Stomach (tissue), 9 donors: Measurements from ENCODE around the gene ADGRD1. TPM values are rescaled to one million over a fixed set of nuclear protein-coding genes. Genes with fewer than 3 reads are reported as not detected.

ENCODE experiments used
- DNase-seq, 2 donors: peaks; one replicate each; pipeline versions ENCODE4 v3.0.0 to v3.0.0-alpha.2; 2013 to 2019
- H3K27ac ChIP-seq, 5 donors: fragments of 200-600 bp in 4 of 5; sonication (generic) in 4 of 5; one replicate each; pipeline ENCODE4 v1.5.1; 2013 to 2019; ENCODE audit warnings: mild to moderate bottlenecking in 1 of 5, moderate library complexity in 1 of 5
- H3K27me3 ChIP-seq, 3 donors: fragments of 200-600 bp; sonication (generic); one replicate each; pipeline ENCODE4 v1.5.1; 2017 to 2019; ENCODE audit warnings: mixed run types in 1 of 3
- H3K36me3 ChIP-seq, 4 donors: fragments of 200-600 bp; sonication (generic); 1 replicate in 3 of 4; 2 replicates in 1 of 4; pipeline ENCODE4 v1.5.1; 2016 to 2019
- H3K4me1 ChIP-seq, 4 donors: fragments of 200-600 bp; sonication (generic); one replicate each; pipeline ENCODE4 v1.5.1; 2016 to 2019
- H3K4me3 ChIP-seq, 4 donors: fragments of 200-600 bp; sonication (generic) in 3 of 4; one replicate each; pipeline ENCODE4 v1.5.1; 2016 to 2019; ENCODE audit warnings: mild to moderate bottlenecking in 1 of 4
- H3K9me3 ChIP-seq, 4 donors: fragments of 200-600 bp; sonication (generic); one replicate each; pipeline ENCODE4 v1.5.1; 2016 to 2019
- EP300 ChIP-seq: sonication (generic); formaldehyde crosslinking; IDR thresholded peaks from one replicate; pipeline ENCODE4 v1.6.1; 2017; ENCODE audit warnings: antibody characterized with exemption
- POLR2A ChIP-seq, 4 donors: fragments of 450-650 bp; IDR thresholded peaks; one replicate each; pipeline ENCODE4 v1.6.1; 2016; ENCODE audit warnings: antibody characterized with exemption in 4 of 4, control low read depth in 2 of 4, mild to moderate bottlenecking in 1 of 4, moderate library complexity in 1 of 4
- POLR2AphosphoS5 ChIP-seq, 3 donors: sonication (generic); formaldehyde crosslinking; IDR thresholded peaks; one replicate each; pipeline ENCODE4 v1.6.1; 2016; ENCODE audit warnings: antibody characterized with exemption in 3 of 3
- WGBS, 5 donors: extraction: QIAGEN DNeasy Blood & Tissue Kit in 3 of 5; methylation state at CpG; one replicate each; pipeline versions ENCODE4 v1.1.5 to v1.1.7; 2013 to 2018; 5-methylcytosine and 5-hydroxymethylcytosine counted together
- intact Hi-C: fragments of 100-400 bp; cut with DNase I; formaldehyde crosslinking; loops from one replicate; pipeline ENCODE4 v1.15.1; 2023; ENCODE audit warnings: low total_unique reads
- polyA plus RNA-seq, 3 donors: library from polyadenylated mRNA; stranded (reverse); fragments of 200-250 nt; gene quantifications; one replicate each; pipeline ENCODE4 v1.2.3, GENCODE V29; 2013
- total RNA-seq, 5 donors: library from RNA; depleted of rRNA; stranded (reverse); fragments of >200 nt; gene quantifications; one replicate each; pipeline versions ENCODE4 v1.1.0 to v1.2.3, GENCODE V29; 2014 to 2016
- TF ChIP-seq, protein P1 (sequence below), 7 experiments: fragments of 450-650 bp in 4 of 7; fragments of 200-600 bp in 3 of 7; sonication (generic) in 3 of 7; IDR thresholded peaks; one replicate each; pipeline ENCODE4 v1.5.1; 2016 to 2019; ENCODE audit warnings: antibody characterized with exemption in 7 of 7, control low read depth in 2 of 7, mild to moderate bottlenecking in 1 of 7
- donor health status: healthy with polysubstance abuse.
- donor health status: Bipolar disorder and iron deficiency.
- donor health status: healthy.

The ADGRD1 gene
- total and polyA plus RNA-seq, 8 donors = 3.7 to 43.8 (median 15.4) TPM

DNA sequence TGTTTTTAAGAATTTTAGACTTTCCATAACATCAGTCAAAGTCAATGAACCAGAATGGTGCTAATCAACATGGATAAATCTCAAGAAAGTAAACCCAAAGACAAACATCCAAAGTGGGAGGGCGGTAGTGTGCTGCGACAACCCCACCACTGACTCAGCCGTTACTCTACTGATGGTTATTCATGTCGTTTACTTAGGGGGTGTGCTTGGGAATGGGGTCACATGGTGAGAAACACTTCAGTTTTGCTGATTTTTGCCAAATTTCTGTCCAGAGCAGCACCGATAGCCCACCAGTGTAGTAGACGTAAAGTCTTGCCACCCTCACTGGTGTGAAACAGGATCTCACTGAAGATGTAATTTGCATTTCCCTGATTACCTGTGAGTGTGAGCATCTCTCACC, 99.9 kb downstream of the ADGRD1 start:
- WGBS, 5 donors = 59 to 80% (median 69%) methylated on average over 6 of the region's 6 CpGs
- DNase-seq = no peak
- H3K4me1 ChIP-seq = no peaks in the 10 kb centered on the region

DNA sequence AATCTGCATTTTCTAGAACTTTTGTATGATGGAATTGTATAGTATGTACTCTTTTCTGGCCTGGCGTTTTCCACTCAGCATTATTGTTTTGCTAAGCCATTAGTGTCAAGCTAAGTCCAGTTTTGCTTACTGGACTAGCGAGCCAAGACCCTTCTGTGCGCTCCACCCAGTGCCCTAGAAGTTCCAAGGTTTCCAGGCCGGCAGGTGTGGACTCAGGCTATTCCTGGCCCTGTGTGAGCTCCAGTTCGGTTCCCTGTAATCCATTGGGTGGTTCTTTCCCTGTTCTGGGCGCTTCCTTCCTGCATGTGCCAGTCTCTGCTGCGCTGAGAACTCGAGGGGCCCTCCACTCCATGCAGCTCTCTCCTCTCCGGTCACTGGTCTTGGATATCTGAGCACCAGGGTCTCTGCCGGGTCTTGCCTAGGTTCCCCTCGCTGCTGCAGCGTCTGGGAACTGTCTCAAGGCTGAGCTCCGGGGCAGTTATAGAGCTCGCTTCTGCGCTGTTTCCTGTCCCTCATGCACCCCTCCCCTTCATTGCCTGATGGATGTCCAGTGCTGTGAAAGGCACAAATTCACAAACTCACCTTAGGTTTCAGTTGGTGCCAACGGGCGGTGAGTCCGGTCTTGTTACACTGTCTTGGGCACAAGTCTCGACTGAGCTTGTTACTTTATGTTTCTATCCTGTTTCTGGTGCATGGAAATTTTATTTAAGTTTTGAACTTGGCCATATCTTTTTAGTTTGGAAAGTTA, 100.8 kb downstream of the ADGRD1 start:
- Histone ChIP-seq H3K4me1 (no peaks in the 10 kb centered on the region), H3K27me3 (no peaks in the 10 kb centered on the region), H3K27ac (no peak overlapping the region), H3K4me3 (no peak overlapping the region), H3K9me3 (no peaks in the 10 kb centered on the region), H3K36me3 (no peaks in the 10 kb centered on the region)
- WGBS, 5 donors = 78 to 84% (median 80%) methylated on average over 19 of the region's 19 CpGs
- DNase-seq = no peak
- intact Hi-C loops = no loop called here
- TF ChIP-seq EP300 = no peak

More for the DNA sequence above, 99.9 kb downstream of the ADGRD1 start:
- intact Hi-C loops = no loop called here
- H3K27me3 ChIP-seq = no peaks in the 10 kb centered on the region
- no peak overlapping the region for H3K4me3 ChIP-seq
- H3K36me3 ChIP-seq = no peaks in the 10 kb centered on the region
- no peak for TF ChIP-seq POLR2AphosphoS5 (IDR thresholded peaks at IDR 0.05)
- no peak for TF ChIP-seq POLR2A (IDR thresholded peaks at IDR 0.05)
- H3K27ac ChIP-seq = no peak overlapping the region
- no peaks in the 10 kb centered on the region for H3K9me3 ChIP-seq

DNA sequence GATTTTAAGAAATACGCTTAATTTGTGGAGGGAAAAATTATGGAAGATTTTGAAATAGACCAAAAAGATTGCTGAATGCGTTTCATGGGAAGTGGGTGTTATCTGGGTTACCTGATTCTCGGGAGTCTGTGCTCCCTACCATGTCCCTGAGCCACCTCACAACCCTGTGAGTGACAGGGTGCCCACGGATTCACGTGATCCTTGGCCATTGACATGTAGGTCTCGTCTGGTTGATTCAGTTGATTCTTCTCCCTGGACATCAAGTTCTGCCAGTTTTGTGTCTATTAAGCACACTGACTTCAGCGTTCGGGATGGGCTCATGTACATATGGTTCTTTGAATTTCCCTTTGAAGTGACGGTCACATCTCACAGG, 101.4 kb downstream of the ADGRD1 start:
- no peak overlapping the region for H3K4me3 ChIP-seq
- no peak for DNase-seq
- H3K4me1 ChIP-seq = no peaks in the 10 kb centered on the region
- 73 to 83% (median 78%) methylated on average over 9 of the region's 9 CpGs for WGBS, 5 donors
- intact Hi-C loops = no loop called here
- H3K27me3 ChIP-seq = no peaks in the 10 kb centered on the region
- no peaks in the 10 kb centered on the region for H3K36me3 ChIP-seq
- no peaks in the 10 kb centered on the region for H3K9me3 ChIP-seq
- no peak overlapping the region for H3K27ac ChIP-seq
- TF ChIP-seq EP300 (no peak), POLR2A (IDR thresholded peaks at IDR 0.05) (no peak), POLR2AphosphoS5 (IDR thresholded peaks at IDR 0.05) (no peak)
- TF ChIP-seq, protein P1, sequence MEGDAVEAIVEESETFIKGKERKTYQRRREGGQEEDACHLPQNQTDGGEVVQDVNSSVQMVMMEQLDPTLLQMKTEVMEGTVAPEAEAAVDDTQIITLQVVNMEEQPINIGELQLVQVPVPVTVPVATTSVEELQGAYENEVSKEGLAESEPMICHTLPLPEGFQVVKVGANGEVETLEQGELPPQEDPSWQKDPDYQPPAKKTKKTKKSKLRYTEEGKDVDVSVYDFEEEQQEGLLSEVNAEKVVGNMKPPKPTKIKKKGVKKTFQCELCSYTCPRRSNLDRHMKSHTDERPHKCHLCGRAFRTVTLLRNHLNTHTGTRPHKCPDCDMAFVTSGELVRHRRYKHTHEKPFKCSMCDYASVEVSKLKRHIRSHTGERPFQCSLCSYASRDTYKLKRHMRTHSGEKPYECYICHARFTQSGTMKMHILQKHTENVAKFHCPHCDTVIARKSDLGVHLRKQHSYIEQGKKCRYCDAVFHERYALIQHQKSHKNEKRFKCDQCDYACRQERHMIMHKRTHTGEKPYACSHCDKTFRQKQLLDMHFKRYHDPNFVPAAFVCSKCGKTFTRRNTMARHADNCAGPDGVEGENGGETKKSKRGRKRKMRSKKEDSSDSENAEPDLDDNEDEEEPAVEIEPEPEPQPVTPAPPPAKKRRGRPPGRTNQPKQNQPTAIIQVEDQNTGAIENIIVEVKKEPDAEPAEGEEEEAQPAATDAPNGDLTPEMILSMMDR (IDR thresholded peaks at IDR 0.05) = no peak

DNA sequence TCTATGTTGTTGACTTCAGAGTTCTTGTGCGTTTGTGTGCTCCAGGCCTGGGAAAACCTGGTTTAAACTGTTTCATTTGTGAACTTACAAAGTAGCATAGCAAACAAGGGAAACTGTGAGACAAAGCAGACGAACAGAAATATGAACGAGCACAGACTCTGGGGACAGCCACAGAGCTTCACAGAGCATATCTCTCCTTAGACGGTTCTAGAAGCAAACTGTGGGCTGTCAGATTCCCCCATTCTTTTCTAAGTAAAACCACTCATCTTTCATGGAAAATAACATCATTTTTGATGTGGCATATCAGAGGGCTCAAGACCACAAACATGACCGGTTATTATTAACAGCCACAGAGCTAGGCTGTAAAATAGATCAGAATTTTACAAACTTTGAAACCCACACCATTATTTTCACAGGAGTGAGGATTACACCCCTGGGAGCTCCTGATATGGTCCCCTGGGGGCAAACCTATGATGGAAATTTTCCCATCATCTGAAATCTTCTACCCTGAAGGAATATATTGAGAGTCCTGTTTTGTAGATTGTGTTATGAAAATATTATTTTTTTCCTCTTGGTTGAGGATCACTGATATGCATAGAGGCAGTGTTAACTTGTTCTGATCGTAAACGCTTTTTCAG, 102.0 kb downstream of the ADGRD1 start:
- H3K27ac ChIP-seq = peak overlapping the region in 1 of 5 donors; percentile 16
- no peaks in the 10 kb centered on the region for H3K36me3 ChIP-seq
- no peak for DNase-seq
- H3K4me1 ChIP-seq = no peaks in the 10 kb centered on the region
- 65 to 73% (median 69%) methylated on average over 7 of the region's 7 CpGs for WGBS, 5 donors
- no peaks in the 10 kb centered on the region for H3K27me3 ChIP-seq
- H3K4me3 ChIP-seq = no peak overlapping the region
- TF ChIP-seq, protein P1 (IDR thresholded peaks at IDR 0.05) = no peak
- TF ChIP-seq POLR2AphosphoS5 (IDR thresholded peaks at IDR 0.05) = no peak
- TF ChIP-seq EP300 = no peak
- TF ChIP-seq POLR2A (IDR thresholded peaks at IDR 0.05) = no peak
- no peaks in the 10 kb centered on the region for H3K9me3 ChIP-seq
- intact Hi-C loops = no loop called here

DNA sequence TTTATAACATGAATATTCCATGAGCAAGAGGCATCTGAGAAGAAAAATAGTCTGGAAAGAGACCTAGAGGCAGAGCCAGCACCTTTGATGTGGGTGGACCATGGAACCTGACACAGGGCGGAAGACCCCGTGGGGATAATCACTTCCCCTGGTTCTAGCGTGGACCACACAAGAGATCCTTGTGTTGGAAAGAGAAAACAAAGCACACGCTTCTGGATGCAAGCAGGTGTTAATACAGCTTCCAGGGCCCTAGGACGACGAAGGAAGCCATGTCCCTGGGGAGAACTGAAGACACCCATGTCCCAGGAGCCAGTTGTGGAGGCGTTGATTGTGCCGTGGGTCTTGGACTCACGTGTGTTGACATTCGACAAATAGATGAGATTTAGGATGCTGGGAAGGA, 102.9 kb downstream of the ADGRD1 start:
- Histone ChIP-seq H3K36me3 (no peaks in the 10 kb centered on the region), H3K9me3 (no peaks in the 10 kb centered on the region), H3K27ac (no peak overlapping the region), H3K4me3 (no peak overlapping the region), H3K4me1 (no peaks in the 10 kb centered on the region), H3K27me3 (no peaks in the 10 kb centered on the region)
- WGBS, 5 donors = 72 to 82% (median 78%) methylated on average over 10 of the region's 10 CpGs
- TF ChIP-seq POLR2A (IDR thresholded peaks at IDR 0.05) (no peak), EP300 (no peak), POLR2AphosphoS5 (IDR thresholded peaks at IDR 0.05) (no peak)
- intact Hi-C loops = no loop called here
- DNase-seq = no peak
